ENCODE results near the gene NUBP1.

NUBP1 gene

DNA sequence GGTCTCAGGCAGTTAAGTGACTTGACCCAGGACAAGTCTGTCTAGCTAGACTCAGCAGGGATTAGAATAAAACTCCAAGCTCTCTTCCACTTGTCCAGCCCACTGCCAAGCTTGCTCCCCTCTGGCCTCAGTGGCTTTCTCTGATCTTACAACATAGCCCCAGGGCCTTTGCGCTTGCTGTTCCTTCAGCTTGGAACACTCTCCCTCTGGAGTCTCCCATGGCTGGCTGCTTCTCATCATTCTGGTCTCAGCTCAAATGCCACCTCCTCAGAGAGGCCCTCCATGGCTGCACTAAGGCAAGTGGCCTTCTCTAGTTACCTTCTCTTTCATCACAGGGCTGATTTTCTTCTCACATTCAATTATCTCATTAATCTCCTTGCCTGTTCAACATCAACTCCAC lies 73.9 kb downstream of the NUBP1 start:
- H3K9ac ChIP-seq (ENCODE audit: low read length): no peak overlapping the region
- H3K79me2 ChIP-seq (ENCODE audit: insufficient read depth, low read length): no peaks in the 10 kb centered on the region
- H3K27ac ChIP-seq (ENCODE audit: low read depth, low read length, poor library complexity, severe bottlenecking): no peak overlapping the region
- no peaks in the 10 kb centered on the region for H3K36me3 ChIP-seq (ENCODE audit: insufficient read depth, low read length)
- H3K27me3 ChIP-seq (ENCODE audit: insufficient read depth, low read length): no peaks in the 10 kb centered on the region; the same call in 1 of the 2 replicates
- H4K20me1 ChIP-seq (ENCODE audit: insufficient read depth, low read length): no peaks in the 10 kb centered on the region
- no peak overlapping the region for H3K4me2 ChIP-seq (ENCODE audit: low read length)
- no peaks in the 10 kb centered on the region for H3K9me3 ChIP-seq (ENCODE audit: low read length)
- H3K4me3 ChIP-seq (ENCODE audit: low read depth, low read length, poor library complexity, severe bottlenecking): no peak overlapping the region
- no peak overlapping the region for H2AFZ ChIP-seq (ENCODE audit: low read length)
- H3K4me1 ChIP-seq (ENCODE audit: insufficient read depth, low read length, severe bottlenecking): peaks cover 28% of the 10 kb centered on the region
- H3K9me2 ChIP-seq (ENCODE audit: low read depth, low read length): no peaks in the 10 kb centered on the region
- no peaks in the 10 kb centered on the region for H3F3A ChIP-seq (ENCODE audit: insufficient read depth, low read length)
- no peak for TF ChIP-seq EZH2 (IDR thresholded peaks at IDR 0.05; ENCODE audit: borderline replicate concordance, low read length)

DNA sequence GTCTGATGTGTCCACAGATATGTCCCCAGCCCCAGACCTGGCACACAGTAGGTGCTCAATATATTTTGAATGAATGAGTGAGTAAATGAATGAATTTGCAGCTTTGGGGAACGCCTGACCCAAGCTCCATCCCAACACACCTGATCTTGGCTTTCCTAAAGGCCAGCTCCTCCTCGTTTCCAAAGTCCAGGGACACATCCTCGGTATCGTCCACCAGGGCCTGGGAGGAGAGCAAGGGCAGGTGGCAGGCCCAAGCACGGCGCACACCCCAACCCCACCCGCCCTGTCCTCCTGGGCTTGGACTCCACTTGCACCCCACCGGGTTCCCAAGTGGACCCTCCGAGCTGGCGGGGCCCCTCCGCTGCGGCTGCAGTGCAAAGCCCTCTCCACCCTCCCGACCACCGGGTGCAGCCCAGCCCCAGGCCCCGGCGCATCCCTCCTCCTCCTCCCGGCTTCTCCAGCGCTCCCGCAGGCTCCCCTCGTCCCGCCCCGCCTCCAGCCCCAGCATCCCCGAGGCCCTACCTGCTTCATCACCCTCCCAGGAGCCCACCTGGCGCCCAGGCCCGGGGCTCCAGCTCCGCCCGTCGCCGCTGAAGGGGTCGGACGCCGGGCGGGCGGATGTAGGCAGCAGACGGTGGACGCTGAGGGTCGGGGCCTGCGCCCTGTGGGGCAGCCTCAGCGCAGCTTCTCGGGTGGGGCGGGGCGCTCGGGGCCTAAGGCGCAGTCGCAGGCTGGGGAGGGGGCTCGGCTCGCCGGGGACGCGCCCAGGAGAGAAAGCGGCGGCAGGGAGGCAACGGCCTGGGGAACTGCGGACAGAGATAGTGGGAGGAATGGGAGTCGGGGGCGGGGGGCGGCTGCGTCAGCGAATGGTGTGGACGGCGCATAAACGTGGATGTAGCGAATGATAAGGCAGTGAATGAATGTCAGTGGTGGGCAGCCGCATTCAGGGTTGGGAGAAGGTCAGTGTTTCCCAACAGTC lies 74.6 kb downstream of the NUBP1 start, which contains the start of gene TVP23A:
Gene TVP23A, minus strand, starts transcription at position 832 of the 979 bp plus-strand sequence. Its CDS starts 301 bp downstream, at position 531.
- H3K4me2 ChIP-seq (ENCODE audit: low read length): no peak within 1 kb of the TSS
- no peaks in the 10 kb centered on the region for H3K9me2 ChIP-seq (ENCODE audit: low read depth, low read length)
- H3K27me3 ChIP-seq (ENCODE audit: insufficient read depth, low read length): no peaks in the 10 kb centered on the region; the same call in 1 of the 2 replicates
- no peaks in the 10 kb centered on the region for H4K20me1 ChIP-seq (ENCODE audit: insufficient read depth, low read length)
- H3K4me3 ChIP-seq (ENCODE audit: low read depth, low read length, poor library complexity, severe bottlenecking): no peak within 1 kb of the TSS
- H3K4me1 ChIP-seq (ENCODE audit: insufficient read depth, low read length, severe bottlenecking): peaks cover 20% of the 10 kb centered on the region
- no peak for TF ChIP-seq CTCF (IDR thresholded peaks at IDR 0.05; ENCODE audit: low read length)
- no peak for TF ChIP-seq EZH2 (IDR thresholded peaks at IDR 0.05; ENCODE audit: borderline replicate concordance, low read length)
- H3K36me3 ChIP-seq (ENCODE audit: insufficient read depth, low read length): no peaks in the 10 kb centered on the region
- no peak within 1 kb of the TSS for H3K27ac ChIP-seq (ENCODE audit: low read depth, low read length, poor library complexity, severe bottlenecking)
- H3K9me3 ChIP-seq (ENCODE audit: low read length): no peaks in the 10 kb centered on the region
- H2AFZ ChIP-seq (ENCODE audit: low read length): no peak within 1 kb of the TSS
- H3K9ac ChIP-seq (ENCODE audit: low read length): no peak within 1 kb of the TSS
- no peaks in the 10 kb centered on the region for H3K79me2 ChIP-seq (ENCODE audit: insufficient read depth, low read length)
- no peaks in the 10 kb centered on the region for H3F3A ChIP-seq (ENCODE audit: insufficient read depth, low read length)

Data from OCI-LY1 (cell line).